ENCODE results near the gene DNMT3A.
"Not testable (repeated sequence)": the region's sequence is repeated elsewhere in the genome, so short reads cannot be mapped to it uniquely, and the experiment has no call there.

DNMT3A gene

DNA sequence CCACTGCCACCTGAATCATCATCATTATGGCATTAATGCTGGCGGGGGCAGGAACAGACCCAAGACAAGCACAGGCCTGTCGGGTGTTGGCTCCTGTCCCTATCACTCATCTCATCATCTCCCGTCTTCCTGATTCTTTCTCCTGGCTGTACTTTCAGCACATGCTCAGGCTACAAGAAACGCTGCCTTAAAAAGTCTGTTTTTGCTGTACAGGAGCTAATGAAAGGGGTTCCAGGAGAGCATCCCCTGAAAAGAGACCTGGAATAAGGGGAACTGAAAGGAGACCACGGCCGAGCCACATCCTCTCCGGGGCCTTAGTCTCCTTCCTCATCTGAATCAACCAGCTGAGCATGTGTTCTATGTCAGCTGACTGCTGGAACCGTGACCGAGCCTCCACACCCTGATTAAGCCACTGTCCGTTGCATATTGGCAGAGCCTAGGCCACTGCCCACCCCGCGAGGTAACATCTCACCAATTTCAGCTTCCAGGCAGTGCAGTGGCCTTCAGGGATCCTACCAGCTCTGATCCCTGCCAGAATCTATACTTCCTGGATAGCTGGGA lies 62.6 kb downstream of the DNMT3A start:
- DNase-seq = no peak

DNA sequence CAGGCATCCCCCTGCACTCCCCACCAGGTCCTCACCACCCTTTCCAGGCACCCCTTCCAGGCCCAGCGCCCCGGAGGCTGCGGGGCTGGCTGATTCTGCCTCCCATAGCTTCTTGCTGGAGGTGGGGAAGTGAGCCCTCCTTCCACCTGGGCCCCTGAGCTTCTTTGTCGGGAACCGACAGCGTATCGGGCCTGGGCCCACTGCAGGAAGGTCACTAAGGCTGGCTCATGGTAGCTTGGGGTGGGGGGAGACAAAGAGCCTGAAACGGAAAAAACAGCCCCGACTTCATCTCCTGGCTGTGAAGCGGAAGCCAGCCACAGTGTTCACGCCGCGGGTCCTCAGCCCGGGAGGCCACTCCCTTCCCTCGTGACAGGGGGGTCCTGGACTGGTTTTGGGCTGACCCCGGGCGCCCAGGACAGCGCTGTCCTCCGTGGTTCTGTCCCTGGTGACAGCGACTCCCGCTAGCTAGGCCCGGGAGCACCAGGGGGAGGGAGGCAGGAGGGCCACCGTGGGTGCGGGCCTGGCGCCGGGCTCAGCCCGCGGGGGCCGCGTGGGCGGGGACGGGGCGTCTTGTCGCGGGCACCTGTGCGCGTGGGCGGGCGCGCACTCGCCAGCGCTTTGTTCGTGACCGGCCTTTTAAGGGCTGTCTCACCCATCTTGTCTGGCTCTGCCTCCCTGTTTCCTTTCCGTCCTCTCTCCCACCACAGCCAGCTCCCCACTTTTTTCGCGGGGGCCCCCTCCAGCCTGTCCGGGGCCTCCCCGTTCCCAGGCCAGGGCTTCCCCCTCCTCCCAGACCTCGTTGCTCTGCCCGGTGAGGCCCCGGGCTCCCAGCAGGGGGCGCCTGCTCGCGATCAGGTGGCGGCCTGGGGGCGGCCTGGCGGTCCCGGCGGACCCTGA lies 64.9 kb downstream of the DNMT3A start:
- peak; percentile 40 for DNase-seq

- no peak for DNase-seq
Observed at GRCh38 chr2:25275575-25275965, 66.2 kb downstream of the DNMT3A start.

DNA sequence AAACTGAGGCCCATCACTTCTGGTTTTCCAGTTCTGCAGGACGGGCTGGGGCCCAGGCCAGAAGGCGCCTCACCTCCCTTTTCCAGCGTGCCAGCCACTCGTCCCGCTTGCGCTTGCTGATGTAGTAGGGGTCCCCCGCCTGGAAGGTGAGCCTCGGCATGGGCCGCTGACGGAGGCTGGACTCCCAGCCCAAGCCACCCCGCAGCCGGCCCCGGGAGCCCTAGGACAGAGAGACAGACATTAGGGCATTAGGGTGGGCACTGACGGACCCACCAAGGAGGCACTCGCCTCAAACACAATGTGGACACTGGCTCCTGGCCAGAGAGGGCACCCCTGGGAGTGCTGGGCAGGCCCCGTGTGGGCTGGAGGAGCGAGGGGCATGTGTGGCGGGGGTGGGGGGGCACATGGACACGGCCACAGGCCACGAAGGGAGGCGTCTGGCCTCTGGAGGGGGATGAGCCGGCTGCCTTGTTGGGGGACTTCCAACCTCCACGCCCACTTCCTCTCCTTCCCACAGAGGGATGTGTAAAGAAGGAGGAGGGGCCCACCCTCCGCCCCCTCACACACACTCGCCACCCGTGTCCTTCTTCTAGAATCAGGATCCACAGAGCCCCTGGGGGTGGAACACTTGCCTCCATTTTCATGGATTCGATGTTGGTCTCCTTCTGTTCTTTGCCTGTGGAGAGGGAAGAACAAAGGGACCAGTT lies 66.7 kb downstream of the DNMT3A start:
- DNase-seq = no peak

GRCh38 chr2:25273985-25274535 lies 67.7 kb downstream of the DNMT3A start:
- DNase-seq = no peak

DNA sequence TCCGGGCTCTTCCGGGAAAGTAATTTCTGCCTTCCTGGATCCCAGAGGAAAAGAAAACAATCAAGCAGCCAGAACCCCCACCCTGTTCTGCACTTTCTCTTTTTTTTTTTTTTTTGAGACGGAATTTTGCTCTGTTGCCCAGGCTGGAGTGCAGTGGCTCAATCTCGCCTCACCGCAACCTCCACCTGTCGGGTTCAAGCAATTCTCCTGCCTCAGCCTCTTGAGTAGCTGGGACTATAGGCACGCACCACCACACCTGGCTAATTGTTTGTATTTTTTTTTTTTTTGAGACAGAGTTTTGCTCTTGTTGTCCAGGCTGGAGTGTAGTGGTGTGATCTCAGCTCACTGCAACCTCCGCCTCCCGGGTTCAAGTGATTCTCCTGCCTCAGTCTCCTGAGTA lies 69.0 kb downstream of the DNMT3A start:
- DNase-seq = not testable (repeated sequence)

- DNase-seq = no peak
Observed at GRCh38 chr2:25270061-25270460, 71.7 kb downstream of the DNMT3A start.

DNA sequence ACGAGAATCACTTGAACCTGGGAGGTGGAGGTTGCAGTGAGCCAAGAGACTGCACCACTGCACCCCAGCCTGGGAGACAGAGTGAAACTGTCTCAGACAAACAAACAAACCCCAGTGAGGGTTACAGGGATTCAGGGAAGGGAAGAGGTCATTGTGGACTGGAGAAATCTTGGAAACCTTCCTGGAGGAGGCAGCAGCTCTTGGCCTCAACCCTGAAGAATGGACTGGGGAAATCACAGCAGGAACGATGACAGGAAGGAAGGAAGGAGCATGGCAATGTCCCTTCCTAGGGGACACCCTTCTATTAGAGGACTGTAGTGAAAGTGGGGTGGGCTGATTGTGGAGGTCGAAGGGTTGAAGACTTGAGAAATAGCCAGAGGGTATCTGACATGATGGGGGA lies 72.5 kb downstream of the DNMT3A start:
- no peak for DNase-seq

- no peak for DNase-seq
Observed at GRCh38 chr2:25268139-25268538, 73.6 kb downstream of the DNMT3A start.

DNA sequence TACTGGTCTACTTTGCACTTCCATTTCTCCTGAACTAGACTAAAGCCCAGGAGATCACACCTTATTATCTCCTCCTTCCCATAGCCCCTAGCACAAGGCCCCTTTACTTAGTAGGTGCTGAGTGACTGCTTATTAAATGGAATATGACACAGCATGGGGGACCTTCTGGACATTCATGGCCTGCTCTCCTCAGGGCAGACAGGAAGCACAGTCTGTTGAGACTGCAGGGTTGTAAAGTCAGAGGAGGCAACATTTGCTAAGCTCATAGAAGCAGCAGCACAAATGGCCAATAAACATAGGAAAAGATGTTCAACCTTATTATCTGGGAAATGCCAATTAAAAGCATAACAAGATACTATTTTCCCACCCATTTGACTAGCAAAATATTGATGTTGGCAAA lies 75.3 kb downstream of the DNMT3A start:
- DNase-seq = no peak

- DNase-seq = no peak
Observed at GRCh38 chr2:25265802-25266201, 75.9 kb downstream of the DNMT3A start.

DNA sequence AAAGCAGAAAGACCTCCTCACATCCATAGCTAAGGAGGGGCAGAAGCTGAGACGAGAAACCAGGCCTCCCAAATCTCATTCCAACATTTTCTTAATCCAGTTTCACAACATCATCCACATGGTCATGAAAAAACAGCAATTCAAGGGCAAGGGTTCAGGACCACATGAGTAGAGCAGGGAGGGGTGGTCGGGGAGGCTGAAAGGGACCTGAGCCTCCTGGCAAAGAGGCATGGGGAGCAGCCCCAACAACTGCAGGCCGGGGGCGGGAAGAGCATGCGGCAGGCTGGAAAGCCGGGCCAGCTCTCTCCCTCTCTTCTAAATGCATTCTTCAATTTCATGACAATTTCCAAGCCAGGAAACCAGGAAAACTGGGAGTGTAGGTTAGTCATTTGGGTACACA lies 76.7 kb downstream of the DNMT3A start:
- DNase-seq = no peak

GRCh38 chr2:25262288-25262687 lies 79.4 kb downstream of the DNMT3A start:
- no peak for DNase-seq

DNA sequence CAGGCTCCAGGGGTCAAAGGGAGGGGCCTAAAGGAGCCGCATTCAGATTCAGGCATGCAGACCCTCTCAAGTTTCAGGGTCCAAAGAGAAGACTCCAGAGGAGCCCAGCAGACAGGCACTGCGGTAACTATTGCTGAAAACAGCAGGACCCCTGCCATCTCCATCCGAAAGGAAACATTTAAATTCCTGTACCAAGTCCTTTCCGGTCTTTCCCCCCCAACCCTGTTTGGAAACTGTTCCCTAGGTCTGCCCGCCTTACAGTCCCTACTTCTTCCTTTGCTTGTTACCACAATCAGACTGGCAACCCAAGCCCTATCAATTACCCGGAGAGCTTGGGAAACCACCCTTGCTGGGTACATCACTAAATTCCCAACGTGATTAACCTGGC lies 82.0 kb downstream of the DNMT3A start:
- DNase-seq = no peak

- no peak for DNase-seq
Observed at GRCh38 chr2:25258847-25259736, 82.6 kb downstream of the DNMT3A start.

GRCh38 chr2:25257931-25258846 lies 83.5 kb downstream of the DNMT3A start:
- DNase-seq = no peak

DNA sequence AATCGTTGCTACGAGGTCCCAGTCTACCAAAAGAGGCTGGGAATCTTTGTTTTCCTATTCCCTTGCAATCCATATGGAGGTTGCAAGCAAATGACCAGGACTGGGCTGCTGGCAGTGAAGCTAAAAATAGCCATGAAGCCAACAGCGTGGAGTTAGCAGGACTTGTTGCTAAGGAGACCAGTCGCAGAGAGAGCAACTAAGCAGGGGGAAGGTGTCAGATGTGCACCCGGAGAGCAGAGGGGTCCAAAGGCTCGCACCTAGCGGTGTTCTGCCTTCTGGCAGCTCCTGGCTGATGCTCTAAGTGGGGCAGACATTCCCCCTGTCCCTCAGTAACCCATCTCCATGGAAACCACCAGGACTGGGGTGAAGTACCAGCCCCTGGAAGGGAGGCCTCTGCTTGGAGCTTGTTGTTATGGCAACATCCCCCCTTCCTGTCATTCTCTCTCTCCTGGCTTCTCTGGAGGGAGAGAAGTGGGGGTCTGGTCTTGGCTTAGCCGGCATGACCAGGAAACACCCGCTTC lies 84.6 kb downstream of the DNMT3A start:
- no peak for DNase-seq

DNA sequence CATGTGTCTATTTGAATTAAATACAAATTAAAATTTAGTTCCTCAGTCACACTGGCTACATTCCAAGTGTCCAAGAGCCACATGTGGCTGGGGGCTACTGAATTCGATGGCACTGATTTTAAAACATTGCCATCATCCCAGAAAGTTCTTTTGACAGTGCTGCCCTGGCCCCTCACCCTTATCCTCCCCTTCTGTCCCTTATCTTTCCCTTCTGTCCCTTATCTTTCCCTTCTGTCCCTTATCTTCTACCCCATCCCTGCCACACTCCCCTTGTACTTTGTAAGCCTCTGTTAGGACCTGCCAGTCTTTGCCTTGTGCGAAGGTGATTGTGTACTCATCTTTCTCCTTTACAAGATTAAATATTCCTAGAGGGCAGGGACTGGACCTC lies 85.2 kb downstream of the DNMT3A start:
- no peak for DNase-seq

DNA sequence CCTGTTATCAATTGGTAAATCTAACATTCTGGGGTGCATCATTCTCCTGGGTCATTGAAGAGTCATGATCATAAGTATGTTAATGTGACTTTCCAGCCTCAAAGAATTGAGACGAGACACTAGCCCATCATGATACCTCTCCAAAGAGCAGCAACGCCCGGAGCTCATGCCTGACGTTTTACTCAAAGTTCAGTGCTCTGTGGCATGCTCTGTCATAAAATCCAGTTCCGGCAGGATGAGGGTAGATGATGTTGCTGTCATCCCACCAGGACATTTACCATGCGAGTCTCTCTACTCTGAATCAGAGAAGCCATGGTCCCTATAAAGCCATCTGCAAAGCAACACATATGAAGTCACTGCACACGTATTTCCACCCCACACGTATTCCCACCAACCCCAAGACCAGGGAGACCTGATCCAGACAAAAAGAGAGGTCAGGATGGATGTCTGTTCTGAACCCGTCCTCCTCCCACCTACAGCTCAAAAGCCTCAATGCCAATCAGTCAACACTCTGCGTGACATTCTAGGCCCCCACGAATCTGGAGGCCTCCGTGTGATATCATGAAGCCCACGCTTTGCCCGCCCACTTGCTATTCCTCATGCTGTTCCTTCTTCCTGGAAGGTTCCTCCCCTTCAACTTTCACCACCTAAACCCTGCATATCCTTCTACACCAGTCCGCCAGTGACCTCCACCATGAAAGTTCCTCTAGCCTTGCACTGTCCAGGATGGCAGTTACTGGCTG lies 85.8 kb downstream of the DNMT3A start:
- DNase-seq = no peak

- no peak for DNase-seq
Observed at GRCh38 chr2:25254961-25255360, 86.8 kb downstream of the DNMT3A start.
